HUES48 (cell line): Measurements from ENCODE around the gene U2AF2.

Experiments
- H3K27ac ChIP-seq: one replicate; pipeline ENCODE4 v1.7.0; 2013; ENCODE audit warnings: low read depth, low read length, inconsistent platforms
- H3K27me3 ChIP-seq: 2 replicates; pipeline ENCODE4 v1.6.1; 2013; ENCODE audit warnings: mild to moderate bottlenecking, low read length; ENCODE audit not compliant: control insufficient read depth, insufficient read depth
- H3K36me3 ChIP-seq: 2 replicates; pipeline ENCODE4 v1.6.1; 2013; ENCODE audit warnings: low read length; ENCODE audit not compliant: control insufficient read depth, insufficient read depth
- H3K4me1 ChIP-seq: 2 replicates; pipeline ENCODE4 v1.6.1; 2013; ENCODE audit warnings: mild to moderate bottlenecking, low read length; ENCODE audit not compliant: control insufficient read depth, insufficient read depth
- H3K4me3 ChIP-seq: 2 replicates; pipeline ENCODE4 v1.5.1; 2013; ENCODE audit warnings: mild to moderate bottlenecking, low read depth, low read length
- H3K9ac ChIP-seq: 2 replicates; pipeline ENCODE4 v1.6.1; 2013; ENCODE audit warnings: mild to moderate bottlenecking, low read depth, low read length, moderate library complexity
- H3K9me3 ChIP-seq: 2 replicates; pipeline ENCODE4 v1.6.1; 2013; ENCODE audit warnings: low read length; ENCODE audit not compliant: control insufficient read depth, insufficient read depth

U2AF2 gene

DNA sequence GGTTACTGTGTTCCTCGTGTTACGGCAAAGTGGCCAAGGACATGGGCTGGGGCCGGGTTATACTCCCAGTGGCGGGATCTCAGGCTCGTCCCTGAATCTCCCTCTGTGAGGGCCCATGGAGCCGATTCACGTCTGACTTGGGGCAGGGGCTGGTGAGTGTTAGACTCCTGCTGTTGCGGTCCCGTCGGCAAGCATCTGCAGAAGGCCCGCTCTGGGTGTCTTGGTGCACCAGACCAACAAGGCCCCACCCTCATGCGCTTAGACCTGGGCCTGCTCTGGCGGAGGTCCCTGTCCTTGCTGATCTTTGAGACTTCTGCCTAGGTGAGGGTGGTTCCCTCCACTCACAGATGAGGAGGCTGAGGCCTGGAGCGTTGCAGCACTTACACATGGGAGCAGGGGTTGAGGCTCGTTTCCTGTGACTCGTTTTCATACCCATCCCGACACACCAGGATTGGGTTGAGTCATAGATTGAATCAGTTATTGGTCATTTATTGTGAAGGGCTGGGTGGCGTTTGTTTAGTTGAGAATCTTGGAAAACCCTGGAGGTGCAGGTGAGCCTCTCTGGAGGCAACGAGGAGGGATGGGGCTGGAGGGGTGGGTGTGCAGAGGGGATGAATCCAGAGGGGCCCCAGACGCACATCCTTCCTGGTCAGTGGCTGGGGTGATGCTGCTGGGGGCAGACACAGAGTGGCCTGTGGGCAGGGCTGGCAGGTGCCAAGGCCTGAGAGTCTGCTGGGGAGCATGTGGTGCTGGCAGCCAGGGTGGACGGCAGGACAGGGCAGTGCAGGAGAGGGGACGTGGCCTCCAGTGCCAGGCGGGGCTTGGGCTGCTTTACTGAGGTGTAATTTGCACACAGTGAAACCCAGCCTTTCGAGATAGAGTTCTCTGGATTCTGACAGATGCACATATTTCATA is 24.8 kb downstream of the U2AF2 start:
- Histone ChIP-seq H3K27me3 (no peaks in the 10 kb centered on the region), H3K4me3 (no peak overlapping the region), H3K9me3 (no peaks in the 10 kb centered on the region), H3K36me3 (peaks cover 59% of the 10 kb centered on the region), H3K27ac (no peak overlapping the region), H3K9ac (no peak overlapping the region), H3K4me1 (peaks cover 9% of the 10 kb centered on the region; the same call in 1 of the 2 replicates)

- Histone ChIP-seq H3K9ac (no peak overlapping the region), H3K4me1 (peaks cover 9% of the 10 kb centered on the region; the same call in 1 of the 2 replicates), H3K9me3 (no peaks in the 10 kb centered on the region), H3K27ac (no peak overlapping the region), H3K4me3 (no peak overlapping the region), H3K36me3 (peaks cover 68% of the 10 kb centered on the region), H3K27me3 (no peaks in the 10 kb centered on the region)
Measured at GRCh38 chr19:55680339-55681130, 25.7 kb downstream of the U2AF2 start.

DNA sequence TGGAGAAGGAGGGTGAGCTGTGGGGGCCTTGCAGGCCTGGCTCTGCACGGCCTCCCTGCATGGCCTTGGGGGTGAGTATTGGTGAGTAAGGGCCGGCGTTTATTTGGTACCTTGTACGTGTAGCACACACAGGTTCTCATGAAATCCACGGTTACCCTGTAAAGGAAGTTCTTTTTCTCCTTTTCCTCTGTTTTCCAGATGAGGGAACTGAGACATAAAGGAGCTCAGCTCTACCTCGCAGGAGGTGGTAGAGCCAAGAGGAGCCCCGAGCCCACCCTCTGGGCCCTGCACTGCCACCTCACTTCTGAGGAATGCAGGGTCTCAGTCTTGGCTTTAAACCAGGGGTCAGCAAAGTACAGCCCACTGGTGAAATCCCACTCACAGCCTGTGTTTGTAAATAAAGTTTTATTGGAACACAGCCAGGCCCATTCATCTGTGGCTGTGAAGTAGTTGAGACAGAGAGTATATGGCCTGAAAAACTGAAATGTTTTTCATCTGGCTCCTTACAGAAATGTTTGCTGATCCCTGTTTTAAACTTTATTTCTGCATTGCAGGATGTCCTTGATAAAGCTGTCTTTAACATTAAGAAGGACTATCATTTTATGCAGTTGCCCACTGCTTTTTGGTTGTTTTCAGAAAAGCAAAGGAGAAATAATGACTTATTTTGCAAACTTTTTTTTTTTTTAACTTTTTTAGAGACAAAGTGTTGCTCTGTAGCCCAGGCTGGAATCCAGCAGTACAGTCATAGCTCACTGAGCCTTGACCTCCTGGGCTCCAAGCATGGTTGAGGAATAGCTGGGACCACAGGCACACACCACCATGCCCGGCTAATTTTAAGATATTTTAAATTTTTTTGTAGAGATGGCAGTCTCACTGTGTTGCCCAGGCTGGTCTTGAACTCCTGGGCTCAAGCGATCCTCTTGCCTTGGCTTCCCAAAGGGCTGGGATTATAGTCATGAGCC is 26.6 kb downstream of the U2AF2 start:
- Histone ChIP-seq H3K4me3 (no peak overlapping the region), H3K9me3 (no peaks in the 10 kb centered on the region), H3K36me3 (peaks cover 77% of the 10 kb centered on the region), H3K4me1 (peaks cover 3% of the 10 kb centered on the region; the same call in 1 of the 2 replicates), H3K27me3 (no peaks in the 10 kb centered on the region), H3K9ac (no peak overlapping the region), H3K27ac (no peak overlapping the region)

GRCh38 chr19:55683449-55684261 is 28.8 kb downstream of the U2AF2 start:
- no peaks in the 10 kb centered on the region for H3K4me1 ChIP-seq
- no peak overlapping the region for H3K9ac ChIP-seq
- peak overlapping the region; percentile 43 for H3K27ac ChIP-seq
- no peak overlapping the region for H3K4me3 ChIP-seq
- H3K27me3 ChIP-seq, result no peaks in the 10 kb centered on the region
- H3K9me3 ChIP-seq, result no peaks in the 10 kb centered on the region
- H3K36me3 ChIP-seq, result peaks cover 70% of the 10 kb centered on the region

- no peak overlapping the region for H3K27ac ChIP-seq
Measured at GRCh38 chr19:55684946-55685681, 30.3 kb downstream of the U2AF2 start.

DNA sequence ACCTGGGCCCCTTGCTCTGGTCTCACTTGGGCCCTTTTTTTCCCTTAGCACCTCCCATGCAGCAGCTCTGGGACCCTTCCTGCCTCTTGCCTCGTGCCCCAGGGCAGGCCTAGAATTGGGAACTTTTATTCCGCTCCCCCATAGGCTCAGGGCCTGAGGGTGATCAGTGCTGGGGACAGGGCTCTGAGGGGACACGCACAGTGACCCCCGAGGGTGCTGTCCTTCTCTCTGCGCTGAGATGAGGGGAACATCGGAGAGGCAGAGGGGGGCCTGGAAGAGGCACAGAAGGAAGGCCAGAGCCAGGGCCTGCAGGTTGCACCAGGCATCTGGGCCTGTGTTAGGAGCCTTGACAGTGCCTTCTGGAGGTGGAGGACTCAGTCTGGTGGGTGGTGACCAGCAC is 30.9 kb downstream of the U2AF2 start:
- Histone ChIP-seq H3K9ac (no peak overlapping the region), H3K27me3 (no peaks in the 10 kb centered on the region), H3K27ac (no peak overlapping the region), H3K36me3 (peaks cover 65% of the 10 kb centered on the region), H3K4me3 (no peak overlapping the region), H3K4me1 (no peaks in the 10 kb centered on the region), H3K9me3 (no peaks in the 10 kb centered on the region)

More at GRCh38 chr19:55684946-55685681, 30.3 kb downstream of the U2AF2 start:
- Histone ChIP-seq H3K4me3 (no peak overlapping the region), H3K36me3 (peaks cover 70% of the 10 kb centered on the region), H3K9ac (no peak overlapping the region), H3K4me1 (no peaks in the 10 kb centered on the region), H3K27me3 (no peaks in the 10 kb centered on the region), H3K9me3 (no peaks in the 10 kb centered on the region)

- peaks cover 58% of the 10 kb centered on the region for H3K36me3 ChIP-seq
- H3K4me3 ChIP-seq, result no peak overlapping the region
- no peaks in the 10 kb centered on the region for H3K4me1 ChIP-seq
- no peak overlapping the region for H3K27ac ChIP-seq
- H3K27me3 ChIP-seq, result no peaks in the 10 kb centered on the region
- H3K9me3 ChIP-seq, result no peaks in the 10 kb centered on the region
- H3K9ac ChIP-seq, result no peak overlapping the region
Measured at GRCh38 chr19:55686311-55687050, 31.6 kb downstream of the U2AF2 start.

- Histone ChIP-seq H3K4me1 (no peaks in the 10 kb centered on the region), H3K4me3 (no peak overlapping the region), H3K9me3 (no peaks in the 10 kb centered on the region), H3K9ac (no peak overlapping the region), H3K27ac (no peak overlapping the region), H3K27me3 (no peaks in the 10 kb centered on the region), H3K36me3 (peaks cover 51% of the 10 kb centered on the region)
Measured at GRCh38 chr19:55687281-55688201, 32.7 kb downstream of the U2AF2 start.
